GM23338 (cell line): Measurements from ENCODE around the gene NPEPL1. TPM values are rescaled to one million over a fixed set of nuclear protein-coding genes. Genes with fewer than 3 reads are reported as not detected.

Experiments
- ATAC-seq: fragments of 200-7000 bp; cut with Tn5 transposase; 3 replicates; pipeline ENCODE4 v1.9.1; 2020
- DNase-seq: peaks from one replicate; pipeline ENCODE4 v3.0.0-alpha.2; 2015; ENCODE audit warnings: low spot score
- H2AFZ ChIP-seq: fragments of 200-600 bp; sonication (generic); 2 replicates; pipeline ENCODE4 v1.8.0; 2016; ENCODE audit warnings: antibody characterized with exemption, mild to moderate bottlenecking, moderate library complexity
- H3F3A ChIP-seq: fragments of 200-600 bp; sonication (generic); replicated peaks from 2 replicates; pipeline ENCODE4 v1.8.0; 2017; ENCODE audit warnings: antibody characterized with exemption, mixed run types, low read depth
- H3K27ac ChIP-seq: fragments of 200-600 bp; sonication (generic); 2 replicates; pipeline ENCODE4 v1.6.1; 2016; ENCODE audit warnings: low read depth
- H3K27me3 ChIP-seq: fragments of 200-600 bp; sonication (generic); 2 replicates; pipeline ENCODE4 v1.8.0; 2016; ENCODE audit warnings: mild to moderate bottlenecking, mixed run types, moderate library complexity; ENCODE audit not compliant: insufficient read depth
- H3K36me3 ChIP-seq: fragments of 200-600 bp; sonication (generic); 2 replicates; pipeline ENCODE4 v1.8.0; 2016; ENCODE audit warnings: mild to moderate bottlenecking; ENCODE audit not compliant: insufficient read depth
- H3K4me1 ChIP-seq: fragments of 200-600 bp; sonication (generic); 2 replicates; pipeline ENCODE4 v1.8.0; 2016; ENCODE audit warnings: mild to moderate bottlenecking, moderate library complexity; ENCODE audit not compliant: insufficient read depth
- H3K4me2 ChIP-seq: fragments of 200-600 bp; sonication (generic); 2 replicates; pipeline ENCODE4 v1.7.1; 2017; ENCODE audit warnings: mixed run types
- H3K4me3 ChIP-seq: fragments of 200-600 bp; sonication (generic); 2 replicates; pipeline ENCODE4 v1.6.1; 2016; ENCODE audit warnings: mixed run types
- H3K79me2 ChIP-seq: fragments of 200-600 bp; sonication (generic); replicated peaks from 2 replicates; pipeline ENCODE4 v1.8.0; 2017; ENCODE audit warnings: mild to moderate bottlenecking; ENCODE audit not compliant: insufficient read depth
- H3K9me2 ChIP-seq: fragments of 200-600 bp; sonication (generic); 2 replicates; pipeline ENCODE4 v1.8.0; 2017; ENCODE audit not compliant: insufficient read depth
- H4K20me1 ChIP-seq: fragments of 200-600 bp; sonication (generic); replicated peaks from 2 replicates; pipeline ENCODE4 v1.8.0; 2017; ENCODE audit warnings: mild to moderate bottlenecking; ENCODE audit not compliant: insufficient read depth
- H3K27ac Mint-ChIP-seq: 2 replicates; pipeline ENCODE4 v1.8.0; 2020; ENCODE audit warnings: inconsistent platforms, mild to moderate bottlenecking, moderate library complexity, mixed read lengths
- H3K27me3 Mint-ChIP-seq: 3 replicates; pipeline ENCODE4 v1.8.0; 2022; ENCODE audit warnings: low read depth, mild to moderate bottlenecking, moderate library complexity, mixed read lengths, inconsistent platforms; ENCODE audit not compliant: insufficient read depth, poor library complexity
- H3K36me3 Mint-ChIP-seq: 3 replicates; pipeline ENCODE4 v1.8.0; 2021; ENCODE audit warnings: low read depth, mild to moderate bottlenecking, inconsistent platforms, moderate library complexity, mixed read lengths
- H3K4me1 Mint-ChIP-seq: 3 replicates; pipeline ENCODE4 v1.8.0; 2020; ENCODE audit warnings: mild to moderate bottlenecking, inconsistent platforms, mixed read lengths
- H3K4me3 Mint-ChIP-seq: 3 replicates; pipeline ENCODE4 v1.8.0; 2021; ENCODE audit warnings: moderate library complexity, mild to moderate bottlenecking, inconsistent platforms, mixed read lengths
- H3K9me3 Mint-ChIP-seq: 3 replicates; pipeline ENCODE4 v1.8.0; 2020; ENCODE audit warnings: moderate library complexity, mild to moderate bottlenecking, inconsistent platforms, mixed read lengths
- CTCF ChIP-seq, 2 experiments: fragments of 200-600 bp in 1 of 2; sonication (generic) in 1 of 2; conservative IDR thresholded peaks; 2 replicates each; pipeline versions ENCODE4 v1.5.1 to v1.6.1; 2016 to 2017; ENCODE audit warnings: antibody characterized with exemption in 2 of 2, low read depth in 2 of 2, mild to moderate bottlenecking in 2 of 2, moderate library complexity in 1 of 2
- EZH2 ChIP-seq: fragments of 200-600 bp; sonication (generic); IDR thresholded peaks from one replicate; pipeline ENCODE4 v1.8.0; 2017; ENCODE audit warnings: antibody characterized with exemption, mild to moderate bottlenecking, low read depth; ENCODE audit not compliant: unreplicated experiment
- EZH2phosphoT487 ChIP-seq: fragments of 200-600 bp; sonication (generic); IDR thresholded peaks from one replicate; pipeline ENCODE4 v1.8.1; 2018; ENCODE audit warnings: antibody characterized with exemption; ENCODE audit not compliant: unreplicated experiment
- NANOG ChIP-seq: IDR thresholded peaks from 2 replicates; pipeline ENCODE4 v1.6.1; 2016; ENCODE audit warnings: antibody characterized with exemption, borderline replicate concordance
- POLR2AphosphoS5 ChIP-seq: IDR thresholded peaks from 2 replicates; pipeline ENCODE4 v1.6.1; 2016; ENCODE audit warnings: antibody characterized with exemption, low read depth
- REST ChIP-seq: IDR thresholded peaks from one replicate; pipeline ENCODE4 v1.6.1; 2018; ENCODE audit warnings: antibody characterized with exemption; ENCODE audit not compliant: unreplicated experiment
- ZNF331 ChIP-seq: fragments of 250-450 bp; sonication (Bioruptor Pico); IDR thresholded peaks from 2 replicates; pipeline ENCODE4 v1.5.0; 2020; ENCODE audit warnings: low read depth, mild to moderate bottlenecking, moderate library complexity
- ZNF462 ChIP-seq: fragments of 250-450 bp; sonication (Bioruptor Pico); IDR thresholded peaks from 2 replicates; pipeline ENCODE4 v1.5.0; 2020; ENCODE audit warnings: mild to moderate bottlenecking, moderate library complexity
- polyA plus RNA-seq: library from polyadenylated mRNA; unstranded; fragments of >200 nt; fragmentation: Nextera tagmentation; extraction: Ambion mirVana; gene quantifications from 2 replicates; pipeline ENCODE4 v1.2.1, GENCODE V29; 2016
- total RNA-seq: library from RNA; depleted of rRNA; stranded (reverse); fragments of >200 nt; shearing (Covaris generic); gene quantifications from 2 replicates; pipeline ENCODE4 v1.2.3, GENCODE V29; 2014

Gene NPEPL1
- total and polyA plus RNA-seq, 2 experiments from 2014 or later = 23.5 to 30.0 TPM

- TF ChIP-seq ZNF331 (CRISPR knock-in tag) = no peak
- TF ChIP-seq ZNF462 (CRISPR knock-in tag) = no peak
- no peak for TF ChIP-seq EZH2
- TF ChIP-seq NANOG = no peak
Measured at GRCh38 chr20:58715801-58716475, 23.3 kb downstream of the NPEPL1 start (continued).

GRCh38 chr20:58716476-58717277, 24.1 kb downstream of the NPEPL1 start:
- H3K4me2 ChIP-seq = no peak overlapping the region
- no peaks in the 10 kb centered on the region for H3K36me3 ChIP-seq
- no peak for DNase-seq
- no peak; the same call in 2 of the 3 replicates for ATAC-seq
- Mint-ChIP-seq H3K4me1 (peaks cover 4% of the 10 kb centered on the region; the same call in 1 of the 3 replicates), H3K27me3 (peaks cover 7% of the 10 kb centered on the region), H3K27ac (no peak overlapping the region), H3K4me3 (no peak overlapping the region), H3K9me3 (no peaks in the 10 kb centered on the region; the same call in 2 of the 3 replicates), H3K36me3 (peaks cover 3% of the 10 kb centered on the region; the same call in 1 of the 3 replicates)
- no peak overlapping the region for H3K4me3 ChIP-seq
- TF ChIP-seq ZNF331 (CRISPR knock-in tag) (no peak), REST (no peak), EZH2 (no peak), NANOG (no peak), EZH2phosphoT487 (no peak), POLR2AphosphoS5 (no peak), CTCF (conservative IDR thresholded peaks at IDR 0.05; ENCODE audit: low read depth in 2 of 2) (no peak)
- H3F3A ChIP-seq = no peaks in the 10 kb centered on the region
- no peak overlapping the region for H2AFZ ChIP-seq
- H3K27ac ChIP-seq = no peak overlapping the region
- H3K4me1 ChIP-seq = no peaks in the 10 kb centered on the region; the same call in 1 of the 2 replicates
- H3K79me2 ChIP-seq = no peaks in the 10 kb centered on the region
- H3K9me2 ChIP-seq = no peaks in the 10 kb centered on the region
- H3K27me3 ChIP-seq = no peaks in the 10 kb centered on the region
- H4K20me1 ChIP-seq = no peaks in the 10 kb centered on the region; the same call in 1 of the 2 replicates
